B cell (primary cell): ENCODE measurements around the gene VPS37C. TPM values are rescaled to one million over a fixed set of nuclear protein-coding genes. Genes with fewer than 3 reads are reported as not detected.
A peak's percentile ranks its signal among the peaks of the same experiment; 100 is the strongest.

ENCODE experiments used
- ATAC-seq: fragments of 200-7000 bp; cut with Tn5 transposase; one replicate; pipeline ENCODE4 v1.10.0; 2021; ENCODE audit warnings: low read depth, mild to moderate bottlenecking, moderate number of reproducible peaks, moderate library complexity
- CTCF ChIA-PET: fragments of 350-600 bp; sonication (Branson Sonifier 250); formaldehyde crosslinking; loops from one replicate; lab custom pipeline; 2021; ENCODE audit warnings: antibody characterized with exemption, inconsistent platforms; lab: Charles Lee
- POLR2A ChIA-PET: fragments of 350-600 bp; sonication (Branson Sonifier 250); formaldehyde crosslinking; loops from one replicate; lab custom pipeline; 2021; ENCODE audit warnings: antibody characterized with exemption; lab: Charles Lee
- DNase-seq: peaks from one replicate; pipeline ENCODE4 v3.0.0; 2013
- H2AFZ ChIP-seq: 2 replicates; pipeline ENCODE4 v1.6.1; 2012; ENCODE audit warnings: mild to moderate bottlenecking, low read depth, low read length; ENCODE audit not compliant: insufficient read depth, poor library complexity, severe bottlenecking
- H3K27ac ChIP-seq, 2 donors: 1 replicate in 1 of 2; 2 replicates in 1 of 2; pipeline ENCODE4 v1.5.1; 2012 to 2013; ENCODE audit warnings: low read length in 2 of 2, mild to moderate bottlenecking in 2 of 2, moderate library complexity in 1 of 2
- H3K27me3 ChIP-seq, 4 experiments: fragments of 200-600 bp in 1 of 4; sonication (generic) in 1 of 4; replicated peaks in 1 of 4; 1 replicate in 2 of 4; 2 replicates in 2 of 4; pipeline versions ENCODE4 v1.6.1 to v1.7.0; 2013 to 2016; ENCODE audit warnings: low read length in 3 of 4, mild to moderate bottlenecking in 2 of 4, mixed read lengths in 1 of 4, moderate library complexity in 1 of 4; ENCODE audit not compliant: insufficient read depth in 4 of 4, control insufficient read depth in 3 of 4; ENCODE audit errors: control extremely low read depth in 1 of 4
- H3K36me3 ChIP-seq, 2 experiments: replicated peaks in 1 of 2; 1 replicate in 1 of 2; 2 replicates in 1 of 2; pipeline versions ENCODE4 v1.6.1 to v1.7.1; 2013; ENCODE audit warnings: low read length in 1 of 2; ENCODE audit not compliant: insufficient read depth in 2 of 2, control insufficient read depth in 1 of 2; ENCODE audit errors: control extremely low read depth in 1 of 2, extremely low read depth in 1 of 2
- H3K4me1 ChIP-seq, 2 donors: fragments of 200-600 bp in 1 of 2; sonication (generic) in 1 of 2; 1 replicate in 1 of 2; 2 replicates in 1 of 2; pipeline versions ENCODE4 v1.5.1 to v1.6.1; 2013 to 2017; ENCODE audit warnings: low read length in 2 of 2; ENCODE audit not compliant: control insufficient read depth in 2 of 2, insufficient read depth in 2 of 2
- H3K4me2 ChIP-seq: replicated peaks from 2 replicates; pipeline ENCODE3; 2012; ENCODE audit warnings: mild to moderate bottlenecking, low read depth, low read length; ENCODE audit not compliant: poor library complexity, severe bottlenecking
- H3K4me3 ChIP-seq, 5 experiments: fragments of 200-600 bp in 1 of 5; sonication (generic) in 1 of 5; 1 replicate in 3 of 5; 2 replicates in 2 of 5; pipeline versions ENCODE4 v1.5.1 to v1.7.0; 2011 to 2016; ENCODE audit warnings: low read length in 4 of 5, mild to moderate bottlenecking in 4 of 5, low read depth in 2 of 5, control low read depth in 1 of 5, moderate library complexity in 1 of 5; ENCODE audit not compliant: insufficient read depth in 1 of 5; ENCODE audit errors: control extremely low read depth in 1 of 5, extremely low read depth in 1 of 5
- H3K79me2 ChIP-seq: fragments of 200-600 bp; sonication (generic); one replicate; pipeline ENCODE4 v1.6.0; 2016; ENCODE audit warnings: low read length; ENCODE audit not compliant: control insufficient read depth, insufficient read depth
- H3K9ac ChIP-seq: fragments of 200-600 bp; sonication (generic); 2 replicates; pipeline ENCODE4 v1.6.1; 2017; ENCODE audit warnings: mild to moderate bottlenecking, low read length, moderate library complexity
- H3K9me3 ChIP-seq, 3 donors: one replicate each; pipeline versions ENCODE4 v1.6.1 to v1.7.1; 2013; ENCODE audit warnings: low read length in 2 of 3; ENCODE audit not compliant: control insufficient read depth in 2 of 3, insufficient read depth in 1 of 3; ENCODE audit errors: control extremely low read depth in 1 of 3
- H4K20me1 ChIP-seq: 2 replicates; pipeline ENCODE4 v1.6.0; 2012; ENCODE audit warnings: mild to moderate bottlenecking, low read length; ENCODE audit not compliant: insufficient read depth, control insufficient read depth, poor library complexity, severe bottlenecking
- H3K27ac Mint-ChIP-seq: one replicate; pipeline ENCODE4 v1.8.0; 2021; ENCODE audit warnings: mixed read lengths
- H3K27me3 Mint-ChIP-seq: one replicate; pipeline ENCODE4 v1.8.0; 2021; ENCODE audit warnings: mixed read lengths
- H3K4me1 Mint-ChIP-seq: one replicate; pipeline ENCODE4 v1.8.0; 2021; ENCODE audit warnings: mixed read lengths
- H3K4me3 Mint-ChIP-seq: one replicate; pipeline ENCODE4 v1.8.0; 2021; ENCODE audit warnings: mixed read lengths
- H3K9me3 Mint-ChIP-seq: one replicate; pipeline ENCODE4 v1.8.0; 2022; ENCODE audit warnings: mixed read lengths; ENCODE audit not compliant: insufficient read depth
- CTCF ChIP-seq: fragments of 200-600 bp; IDR thresholded peaks from one replicate; pipeline ENCODE4 v1.8.0; 2022; ENCODE audit warnings: antibody characterized with exemption, mild to moderate bottlenecking
- EZH2 ChIP-seq: IDR thresholded peaks from 2 replicates; pipeline ENCODE4 v1.6.1; 2012; ENCODE audit warnings: borderline replicate concordance, low read depth, mild to moderate bottlenecking, moderate library complexity, low read length; ENCODE audit not compliant: insufficient read depth, poor library complexity, severe bottlenecking
- WGBS: methylation state at CpG from one replicate; pipeline ENCODE4 v1.1.5; 2013; ENCODE audit warnings: missing lambda C conversion rate; ENCODE audit not compliant: insufficient coverage; 5-methylcytosine and 5-hydroxymethylcytosine counted together
- intact Hi-C: fragments of 100-400 bp; cut with micrococcal nuclease; formaldehyde crosslinking; loops from one replicate; pipeline ENCODE4 v1.10.0; 2022
- polyA plus RNA-seq: library from polyadenylated mRNA; depleted of rRNA; stranded (reverse); fragments of >200 nt; gene quantifications from 2 replicates; pipeline ENCODE4 v1.2.3, GENCODE V29; 2012
- total RNA-seq, 2 donors: library from RNA; stranded (reverse); fragments of 120-200 nt in 1 of 2; gene quantifications; 1 replicate in 1 of 2; 2 replicates in 1 of 2; pipeline versions ENCODE4 v1.2.3 to v1.2.4, GENCODE V29; 2013 to 2022

The VPS37C gene
- total and polyA plus RNA-seq, 2 donors (not counting 1 experiment from before 2014, with no cell fraction given): 6.4 to 20.1 TPM

GRCh38 chr11:61114913-61115312 is 46.3 kb downstream of the VPS37C start:
- ChIA-PET CTCF (interaction anchor here (0.8 to 1.6 kb wide), 2 partner anchors 10 to 14 kb away, joined by 3 to 5 read pairs; no protein-coding TSS in a partner anchor), POLR2A (no interaction called here)
- DNase-seq (no peak), ATAC-seq (no peak)
- H3K27ac Mint-ChIP-seq: no peak overlapping the region
- Histone ChIP-seq H2AFZ (peak overlapping the region; percentile 21), H3K4me1 (peaks cover 7 to 11% of the 10 kb centered on the region in 2 donors), H3K4me3 (no peak overlapping the region), H3K4me2 (peak overlapping the region; percentile 16), H3K27me3 (no peaks in the 10 kb centered on the region), H3K36me3 (no peaks in the 10 kb centered on the region), H3K9ac (no peak overlapping the region), H3K27ac (no peak overlapping the region), H3K9me3 (no peaks in the 10 kb centered on the region), H3K79me2 (no peaks in the 10 kb centered on the region), H4K20me1 (no peaks in the 10 kb centered on the region)
- no peaks in the 10 kb centered on the region for H3K27me3 Mint-ChIP-seq
- H3K4me3 Mint-ChIP-seq: no peak overlapping the region
- peaks cover 19% of the 10 kb centered on the region for H3K4me1 Mint-ChIP-seq
- 69% methylated on average over 5 of the region's 8 CpGs for WGBS
- TF ChIP-seq CTCF: no peak
- TF ChIP-seq EZH2: no peak
- no peaks in the 10 kb centered on the region for H3K9me3 Mint-ChIP-seq
- intact Hi-C loops: no loop called here

- DNase-seq: no peak
- CTCF ChIA-PET: interaction anchor here (0.8 to 2.1 kb wide), 5 partner anchors 8 to 198 kb away, joined by 3 to 6 read pairs (median 3); no protein-coding TSS in a partner anchor
- peaks cover 7% of the 10 kb centered on the region in 2 donors for H3K4me1 ChIP-seq
- Mint-ChIP-seq H3K4me1 (peaks cover 18% of the 10 kb centered on the region), H3K4me3 (no peak overlapping the region), H3K27me3 (no peaks in the 10 kb centered on the region), H3K9me3 (no peaks in the 10 kb centered on the region), H3K27ac (no peak overlapping the region)
- no peak for TF ChIP-seq EZH2
- TF ChIP-seq CTCF: no peak
- no peaks in the 10 kb centered on the region for H3K27me3 ChIP-seq
- no peak overlapping the region for H2AFZ ChIP-seq
- intact Hi-C loops: no loop called here
- H3K36me3 ChIP-seq: no peaks in the 10 kb centered on the region
- H3K9me3 ChIP-seq: no peaks in the 10 kb centered on the region
- H3K27ac ChIP-seq: no peak overlapping the region
- H3K79me2 ChIP-seq: peaks cover 7% of the 10 kb centered on the region
- POLR2A ChIA-PET: no interaction called here
- no peak overlapping the region for H3K4me3 ChIP-seq
- WGBS: 96% methylated on average over 9 of the region's 9 CpGs
- H3K4me2 ChIP-seq: no peak overlapping the region
- ATAC-seq: no peak
- no peaks in the 10 kb centered on the region for H4K20me1 ChIP-seq
- H3K9ac ChIP-seq: no peak overlapping the region
Measured at GRCh38 chr11:61113201-61113600, 48.0 kb downstream of the VPS37C start.
